Astrocyte (in vitro differentiated cells and primary cell): ENCODE results near the gene DLGAP4. TPM values are rescaled to one million over a fixed set of nuclear protein-coding genes. Genes with fewer than 3 reads are reported as not detected.
A peak's percentile ranks its signal among the peaks of the same experiment; 100 is the strongest.

Experiments used
- DNase-seq: peaks from one replicate; pipeline ENCODE4 v3.0.0-alpha.2; 2010; ENCODE audit warnings: low read depth
- FAIRE-seq: peaks from 2 replicates; lab custom pipeline; 2011; peaks lifted over from hg19 to GRCh38; lab: Jason Lieb, UNC
- H2AFZ ChIP-seq: 2 replicates; pipeline ENCODE4 v1.6.0; 2012; ENCODE audit warnings: low read depth, low read length, inconsistent platforms
- H3K27ac ChIP-seq: 2 replicates; pipeline ENCODE4 v1.5.1; 2011; ENCODE audit warnings: low read depth, low read length, inconsistent platforms
- H3K27me3 ChIP-seq: 2 replicates; pipeline ENCODE4 v1.6.0; 2011; ENCODE audit warnings: low read length, inconsistent platforms; ENCODE audit not compliant: insufficient read depth
- H3K36me3 ChIP-seq: 2 replicates; pipeline ENCODE4 v1.5.1; 2011; ENCODE audit warnings: low read length, inconsistent platforms; ENCODE audit not compliant: insufficient read depth
- H3K4me1 ChIP-seq: 2 replicates; pipeline ENCODE4 v1.5.1; 2011; ENCODE audit warnings: low read length, inconsistent platforms; ENCODE audit not compliant: insufficient read depth
- H3K4me2 ChIP-seq: 2 replicates; pipeline ENCODE4 v1.6.0; 2012; ENCODE audit warnings: low read length, inconsistent platforms
- H3K4me3 ChIP-seq: 2 replicates; pipeline ENCODE4 v1.5.1; 2011; ENCODE audit warnings: low read depth, mild to moderate bottlenecking, low read length, inconsistent platforms; ENCODE audit not compliant: insufficient read depth
- H3K79me2 ChIP-seq: 2 replicates; pipeline ENCODE4 v1.6.0; 2012; ENCODE audit warnings: mild to moderate bottlenecking, low read length, inconsistent platforms; ENCODE audit not compliant: insufficient read depth
- H3K9ac ChIP-seq: 2 replicates; pipeline ENCODE4 v1.6.0; 2012; ENCODE audit warnings: mild to moderate bottlenecking, low read length, inconsistent platforms
- H3K9me3 ChIP-seq: 2 replicates; pipeline ENCODE4 v1.5.1; 2012; ENCODE audit warnings: low read depth, mild to moderate bottlenecking, low read length, inconsistent platforms; ENCODE audit not compliant: insufficient read depth
- H4K20me1 ChIP-seq: 2 replicates; pipeline ENCODE4 v1.6.0; 2012; ENCODE audit warnings: low read length, inconsistent platforms; ENCODE audit not compliant: insufficient read depth
- H3K27ac Mint-ChIP-seq: one replicate; pipeline ENCODE4 v1.8.0; 2021; ENCODE audit warnings: mild to moderate bottlenecking, mixed read lengths; ENCODE audit not compliant: unreplicated experiment
- H3K27me3 Mint-ChIP-seq: one replicate; pipeline ENCODE4 v1.8.0; 2021; ENCODE audit warnings: low read depth, mixed read lengths; ENCODE audit not compliant: unreplicated experiment
- H3K36me3 Mint-ChIP-seq: one replicate; pipeline ENCODE4 v1.8.0; 2021; ENCODE audit warnings: low read depth, mixed read lengths; ENCODE audit not compliant: unreplicated experiment
- H3K4me1 Mint-ChIP-seq: one replicate; pipeline ENCODE4 v1.8.0; 2021; ENCODE audit warnings: low read depth, mixed read lengths; ENCODE audit not compliant: unreplicated experiment
- H3K4me3 Mint-ChIP-seq: one replicate; pipeline ENCODE4 v1.8.0; 2021; ENCODE audit warnings: mild to moderate bottlenecking, moderate library complexity, mixed read lengths; ENCODE audit not compliant: unreplicated experiment
- H3K9me3 Mint-ChIP-seq: one replicate; pipeline ENCODE4 v1.8.0; 2021; ENCODE audit warnings: mild to moderate bottlenecking, mixed read lengths; ENCODE audit not compliant: unreplicated experiment
- EZH2 ChIP-seq: IDR thresholded peaks from 2 replicates; pipeline ENCODE4 v1.6.1; 2012; ENCODE audit warnings: mild to moderate bottlenecking, low read length, inconsistent platforms; ENCODE audit not compliant: insufficient read depth
- total RNA-seq: library from RNA; stranded (reverse); gene quantifications from 2 replicates; pipeline ENCODE4 v1.2.1, GENCODE V29; 2021
- TF ChIP-seq, protein P1 (sequence below): IDR thresholded peaks from 2 replicates; pipeline ENCODE4 v1.5.1; 2011; ENCODE audit warnings: low read depth, mild to moderate bottlenecking, inconsistent platforms, low read length, moderate library complexity; ENCODE audit not compliant: insufficient read depth

Gene DLGAP4
- total RNA-seq, 1 donor from 2014 or later = 135 TPM

DNA sequence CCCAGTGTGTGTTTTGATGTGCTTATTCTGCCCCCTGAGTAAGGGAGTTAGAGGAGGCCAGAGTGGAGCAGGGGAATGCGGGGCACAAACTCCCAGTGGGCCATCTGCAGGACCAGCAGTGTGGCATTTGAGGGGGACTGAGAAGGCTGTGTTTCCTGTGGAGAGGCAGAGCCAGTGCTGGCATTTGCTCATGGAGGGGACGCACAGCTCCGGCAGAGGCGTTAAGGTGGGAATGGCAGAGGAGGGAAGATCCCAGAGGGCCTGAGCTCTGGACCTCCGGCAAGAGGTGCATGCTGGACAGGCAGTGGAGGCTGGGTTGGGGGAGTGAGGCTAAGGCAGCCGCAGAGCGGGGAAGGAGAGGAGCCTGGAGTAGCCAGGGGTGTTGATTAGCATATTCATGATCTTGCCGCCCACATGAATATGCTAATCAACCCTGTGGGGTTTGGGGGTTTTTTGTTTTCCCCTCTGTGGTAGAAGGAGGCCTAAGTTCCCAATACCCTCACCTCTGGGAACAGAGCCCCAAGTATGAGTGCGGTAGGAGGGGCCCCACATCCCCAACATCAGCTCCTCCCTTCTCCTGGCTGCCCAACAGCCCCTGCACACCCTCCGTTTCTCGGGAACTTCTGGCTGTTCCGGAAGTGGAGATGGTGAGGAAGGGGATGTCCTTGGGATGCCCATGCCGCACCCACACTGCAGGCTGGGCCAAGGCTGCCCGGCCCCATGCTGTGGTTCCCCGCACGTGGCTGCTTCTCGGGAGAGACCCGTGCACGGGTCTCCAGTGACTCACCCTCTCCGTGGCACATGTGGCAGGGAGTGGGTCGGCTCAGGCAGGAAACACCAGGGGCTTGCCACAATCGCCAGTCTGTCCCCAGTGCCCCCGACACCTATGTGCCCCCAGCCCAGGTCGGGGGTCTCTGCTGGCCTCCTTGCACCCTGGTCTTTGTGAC lies 33.8 kb downstream of the DLGAP4 start:
- no peaks in the 10 kb centered on the region for H3K9me3 ChIP-seq
- DNase-seq = no peak
- H3K9ac ChIP-seq = no peak overlapping the region
- H3K36me3 ChIP-seq = no peaks in the 10 kb centered on the region
- Mint-ChIP-seq H3K9me3 (peaks cover 2% of the 10 kb centered on the region), H3K36me3 (no peaks in the 10 kb centered on the region), H3K4me3 (no peak overlapping the region), H3K27ac (peak overlapping the region; percentile 42), H3K4me1 (no peaks in the 10 kb centered on the region), H3K27me3 (peaks cover 27% of the 10 kb centered on the region)
- H3K27ac ChIP-seq = no peak overlapping the region
- no peaks in the 10 kb centered on the region for H3K4me1 ChIP-seq
- peaks cover 3% of the 10 kb centered on the region for H4K20me1 ChIP-seq
- no peak overlapping the region for H2AFZ ChIP-seq
- H3K79me2 ChIP-seq = no peaks in the 10 kb centered on the region
- peaks cover 6% of the 10 kb centered on the region for H3K27me3 ChIP-seq
- no peak for TF ChIP-seq EZH2
- TF ChIP-seq, protein P1, sequence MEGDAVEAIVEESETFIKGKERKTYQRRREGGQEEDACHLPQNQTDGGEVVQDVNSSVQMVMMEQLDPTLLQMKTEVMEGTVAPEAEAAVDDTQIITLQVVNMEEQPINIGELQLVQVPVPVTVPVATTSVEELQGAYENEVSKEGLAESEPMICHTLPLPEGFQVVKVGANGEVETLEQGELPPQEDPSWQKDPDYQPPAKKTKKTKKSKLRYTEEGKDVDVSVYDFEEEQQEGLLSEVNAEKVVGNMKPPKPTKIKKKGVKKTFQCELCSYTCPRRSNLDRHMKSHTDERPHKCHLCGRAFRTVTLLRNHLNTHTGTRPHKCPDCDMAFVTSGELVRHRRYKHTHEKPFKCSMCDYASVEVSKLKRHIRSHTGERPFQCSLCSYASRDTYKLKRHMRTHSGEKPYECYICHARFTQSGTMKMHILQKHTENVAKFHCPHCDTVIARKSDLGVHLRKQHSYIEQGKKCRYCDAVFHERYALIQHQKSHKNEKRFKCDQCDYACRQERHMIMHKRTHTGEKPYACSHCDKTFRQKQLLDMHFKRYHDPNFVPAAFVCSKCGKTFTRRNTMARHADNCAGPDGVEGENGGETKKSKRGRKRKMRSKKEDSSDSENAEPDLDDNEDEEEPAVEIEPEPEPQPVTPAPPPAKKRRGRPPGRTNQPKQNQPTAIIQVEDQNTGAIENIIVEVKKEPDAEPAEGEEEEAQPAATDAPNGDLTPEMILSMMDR = no peak
- H3K4me2 ChIP-seq = no peak overlapping the region
- no peak overlapping the region for H3K4me3 ChIP-seq
- FAIRE-seq = no peak

DNA sequence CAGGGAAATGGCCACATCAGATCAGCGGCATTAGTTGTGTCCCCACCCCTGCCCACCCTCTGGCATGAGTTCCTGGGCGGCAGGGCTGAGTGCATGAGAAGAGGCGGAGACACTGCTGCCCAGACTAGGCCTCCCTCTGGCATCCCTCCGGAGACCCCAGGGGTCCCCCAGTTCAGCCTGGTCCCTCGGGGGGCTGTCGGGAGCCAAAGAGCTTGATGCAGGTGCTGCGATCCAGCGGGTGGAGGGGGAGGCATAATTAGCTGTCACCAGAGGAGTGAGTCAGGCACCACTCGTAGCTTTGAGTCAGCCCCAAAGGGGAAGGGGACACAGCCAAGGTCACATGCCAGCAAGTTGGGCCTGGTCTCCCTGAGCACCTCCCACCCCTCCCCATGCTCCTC lies 34.5 kb downstream of the DLGAP4 start:
- no peak overlapping the region for H3K4me3 ChIP-seq
- H3K79me2 ChIP-seq = no peaks in the 10 kb centered on the region
- no peaks in the 10 kb centered on the region for H3K9me3 ChIP-seq
- peaks cover 3% of the 10 kb centered on the region for H4K20me1 ChIP-seq
- no peak overlapping the region for H3K4me2 ChIP-seq
- Mint-ChIP-seq H3K27me3 (peaks cover 21% of the 10 kb centered on the region), H3K9me3 (peaks cover 6% of the 10 kb centered on the region), H3K36me3 (no peaks in the 10 kb centered on the region), H3K4me3 (no peak overlapping the region), H3K27ac (no peak overlapping the region), H3K4me1 (no peaks in the 10 kb centered on the region)
- no peak overlapping the region for H2AFZ ChIP-seq
- TF ChIP-seq EZH2 = no peak
- TF ChIP-seq, protein P1 = no peak
- no peak overlapping the region for H3K27ac ChIP-seq
- no peak for DNase-seq
- H3K36me3 ChIP-seq = no peaks in the 10 kb centered on the region
- H3K4me1 ChIP-seq = no peaks in the 10 kb centered on the region
- peaks cover 3% of the 10 kb centered on the region for H3K27me3 ChIP-seq
- FAIRE-seq = no peak
- no peak overlapping the region for H3K9ac ChIP-seq
